ENCODE data around the gene HCAR2. TPM values are rescaled to one million over a fixed set of nuclear protein-coding genes. Genes with fewer than 3 reads are reported as not detected.
"Not testable (repeated sequence)": the region's sequence is repeated elsewhere in the genome, so short reads cannot be mapped to it uniquely, and the experiment has no call there.

Gene HCAR2
- total and polyA plus RNA-seq, 2 of the 4 experiments (the other 2 are of a cell fraction) = not detected

GRCh38 chr12:122713491-122714188 lies 10.5 kb upstream of the HCAR2 start:
- H3K14ac ChIP-seq (replicated peaks; ENCODE audit: low read depth, low read length); in situ Hi-C loops (cut with MboI; ENCODE audit: low sequenced_read_pairs); H2BK20ac ChIP-seq (ENCODE audit: low read depth, low read length); H3K9ac ChIP-seq (ENCODE audit: low read depth, low read length); H4K91ac ChIP-seq (ENCODE audit: insufficient read depth, low read depth, low read length); H2BK5ac ChIP-seq (ENCODE audit: low read depth, low read length, poor library complexity, severe bottlenecking); H4K5ac ChIP-seq (ENCODE audit: low read depth, low read length); DNase-seq; H2AK9ac ChIP-seq (replicated peaks; ENCODE audit: low read depth, low read length, poor library complexity); H2AFZ ChIP-seq (replicated peaks; ENCODE audit: low read length, poor library complexity); H2BK120ac ChIP-seq (ENCODE audit: low read depth, low read length); H3K9me3 ChIP-seq (ENCODE audit: control insufficient read depth, insufficient read depth, low read length); H3K9me1 ChIP-seq (ENCODE audit: insufficient read depth, low read length); intact Hi-C loops (cut with micrococcal nuclease); H3K27ac ChIP-seq (ENCODE audit: insufficient read depth, low read length); BruUV-seq (replicated peaks); H2AK5ac ChIP-seq (ENCODE audit: low read depth, low read length); dilution Hi-C loops (cut with HindIII; ENCODE audit: low sequenced_read_pairs, unreplicated experiment); H3K18ac ChIP-seq (ENCODE audit: low read depth, low read length); H3K4ac ChIP-seq (ENCODE audit: low read depth, low read length); H3K56ac ChIP-seq (ENCODE audit: extremely low read depth, insufficient read depth, low read length); H4K8ac ChIP-seq (ENCODE audit: low read depth in 2 of 2, low read length in 2 of 2); H3K23ac ChIP-seq (ENCODE audit: low read depth, low read length); H2BK15ac ChIP-seq (ENCODE audit: low read depth, low read length); H3K36me3 ChIP-seq (ENCODE audit: control insufficient read depth, insufficient read depth, low read length); H3K4me2 ChIP-seq (ENCODE audit: low read depth, low read length); H4K20me1 ChIP-seq (ENCODE audit: insufficient read depth, low read length); H3K4me1 ChIP-seq (ENCODE audit: control insufficient read depth, insufficient read depth, low read length); CTCF ChIA-PET; H3K4me3 ChIP-seq (ENCODE audit: insufficient read depth, low read depth, low read length); H3K79me1 ChIP-seq (ENCODE audit: low read depth in 1 of 2, low read length in 2 of 2); POLR2A ChIA-PET (ENCODE audit: unreplicated experiment); H3K27me3 ChIP-seq (ENCODE audit: control insufficient read depth, insufficient read depth, low read length): not testable (repeated sequence)
- peak; percentile 75 for ATAC-seq (ENCODE audit: low read depth)
- WGBS, 2 experiments (ENCODE audit: extremely low coverage in 2 of 2, insufficient read length in 1 of 2) = no CpG with 5 or more reads among the region's 10 CpGs

GRCh38 chr12:122711266-122711665 lies 8.1 kb upstream of the HCAR2 start:
- H4K8ac ChIP-seq (ENCODE audit: low read depth in 2 of 2, low read length in 2 of 2); H3K4me3 ChIP-seq (ENCODE audit: insufficient read depth, low read depth, low read length); H4K91ac ChIP-seq (ENCODE audit: insufficient read depth, low read depth, low read length); H3K23ac ChIP-seq (ENCODE audit: low read depth, low read length); H3K36me3 ChIP-seq (ENCODE audit: control insufficient read depth, insufficient read depth, low read length); in situ Hi-C loops (cut with MboI; ENCODE audit: low sequenced_read_pairs); H2BK5ac ChIP-seq (ENCODE audit: low read depth, low read length, poor library complexity, severe bottlenecking); H2BK20ac ChIP-seq (ENCODE audit: low read depth, low read length); H3K4me1 ChIP-seq (ENCODE audit: control insufficient read depth, insufficient read depth, low read length); H2AK5ac ChIP-seq (ENCODE audit: low read depth, low read length); H3K18ac ChIP-seq (ENCODE audit: low read depth, low read length); H3K9ac ChIP-seq (ENCODE audit: low read depth, low read length); H4K5ac ChIP-seq (ENCODE audit: low read depth, low read length); H3K56ac ChIP-seq (ENCODE audit: extremely low read depth, insufficient read depth, low read length); dilution Hi-C loops (cut with HindIII; ENCODE audit: low sequenced_read_pairs, unreplicated experiment); CTCF ChIA-PET; H3K79me1 ChIP-seq (ENCODE audit: low read depth in 1 of 2, low read length in 2 of 2); H2BK120ac ChIP-seq (ENCODE audit: low read depth, low read length); H2BK15ac ChIP-seq (ENCODE audit: low read depth, low read length); H3K14ac ChIP-seq (replicated peaks; ENCODE audit: low read depth, low read length); H3K9me1 ChIP-seq (ENCODE audit: insufficient read depth, low read length); H2AFZ ChIP-seq (replicated peaks; ENCODE audit: low read length, poor library complexity); H4K20me1 ChIP-seq (ENCODE audit: insufficient read depth, low read length); H2AK9ac ChIP-seq (replicated peaks; ENCODE audit: low read depth, low read length, poor library complexity); H3K9me3 ChIP-seq (ENCODE audit: control insufficient read depth, insufficient read depth, low read length); BruUV-seq (replicated peaks); H3K4me2 ChIP-seq (ENCODE audit: low read depth, low read length); ATAC-seq (ENCODE audit: low read depth); H3K4ac ChIP-seq (ENCODE audit: low read depth, low read length); POLR2A ChIA-PET (ENCODE audit: unreplicated experiment); intact Hi-C loops (cut with micrococcal nuclease); DNase-seq; H3K27me3 ChIP-seq (ENCODE audit: control insufficient read depth, insufficient read depth, low read length); H3K27ac ChIP-seq (ENCODE audit: insufficient read depth, low read length): not testable (repeated sequence)
- 50% methylated on average over 1 of the region's 1 CpG; no CpG with 5 or more reads in 1 of the 2 experiments for WGBS, 2 experiments (ENCODE audit: extremely low coverage in 2 of 2, insufficient read length in 1 of 2)
